GM23338 (cell line): ENCODE results near the gene C5orf47. TPM values are rescaled to one million over a fixed set of nuclear protein-coding genes. Genes with fewer than 3 reads are reported as not detected.

Experiments
- ATAC-seq: fragments of 200-7000 bp; cut with Tn5 transposase; 3 replicates; pipeline ENCODE4 v1.9.1; 2020
- DNase-seq: peaks from one replicate; pipeline ENCODE4 v3.0.0-alpha.2; 2015; ENCODE audit warnings: low spot score
- H2AFZ ChIP-seq: fragments of 200-600 bp; sonication (generic); 2 replicates; pipeline ENCODE4 v1.8.0; 2016; ENCODE audit warnings: antibody characterized with exemption, mild to moderate bottlenecking, moderate library complexity
- H3F3A ChIP-seq: fragments of 200-600 bp; sonication (generic); replicated peaks from 2 replicates; pipeline ENCODE4 v1.8.0; 2017; ENCODE audit warnings: antibody characterized with exemption, mixed run types, low read depth
- H3K27ac ChIP-seq: fragments of 200-600 bp; sonication (generic); 2 replicates; pipeline ENCODE4 v1.6.1; 2016; ENCODE audit warnings: low read depth
- H3K27me3 ChIP-seq: fragments of 200-600 bp; sonication (generic); 2 replicates; pipeline ENCODE4 v1.8.0; 2016; ENCODE audit warnings: mild to moderate bottlenecking, mixed run types, moderate library complexity; ENCODE audit not compliant: insufficient read depth
- H3K36me3 ChIP-seq: fragments of 200-600 bp; sonication (generic); 2 replicates; pipeline ENCODE4 v1.8.0; 2016; ENCODE audit warnings: mild to moderate bottlenecking; ENCODE audit not compliant: insufficient read depth
- H3K4me1 ChIP-seq: fragments of 200-600 bp; sonication (generic); 2 replicates; pipeline ENCODE4 v1.8.0; 2016; ENCODE audit warnings: mild to moderate bottlenecking, moderate library complexity; ENCODE audit not compliant: insufficient read depth
- H3K4me2 ChIP-seq: fragments of 200-600 bp; sonication (generic); 2 replicates; pipeline ENCODE4 v1.7.1; 2017; ENCODE audit warnings: mixed run types
- H3K4me3 ChIP-seq: fragments of 200-600 bp; sonication (generic); 2 replicates; pipeline ENCODE4 v1.6.1; 2016; ENCODE audit warnings: mixed run types
- H3K79me2 ChIP-seq: fragments of 200-600 bp; sonication (generic); replicated peaks from 2 replicates; pipeline ENCODE4 v1.8.0; 2017; ENCODE audit warnings: mild to moderate bottlenecking; ENCODE audit not compliant: insufficient read depth
- H3K9me2 ChIP-seq: fragments of 200-600 bp; sonication (generic); 2 replicates; pipeline ENCODE4 v1.8.0; 2017; ENCODE audit not compliant: insufficient read depth
- H4K20me1 ChIP-seq: fragments of 200-600 bp; sonication (generic); replicated peaks from 2 replicates; pipeline ENCODE4 v1.8.0; 2017; ENCODE audit warnings: mild to moderate bottlenecking; ENCODE audit not compliant: insufficient read depth
- H3K27ac Mint-ChIP-seq: 2 replicates; pipeline ENCODE4 v1.8.0; 2020; ENCODE audit warnings: inconsistent platforms, mild to moderate bottlenecking, moderate library complexity, mixed read lengths
- H3K27me3 Mint-ChIP-seq: 3 replicates; pipeline ENCODE4 v1.8.0; 2022; ENCODE audit warnings: low read depth, mild to moderate bottlenecking, moderate library complexity, mixed read lengths, inconsistent platforms; ENCODE audit not compliant: insufficient read depth, poor library complexity
- H3K36me3 Mint-ChIP-seq: 3 replicates; pipeline ENCODE4 v1.8.0; 2021; ENCODE audit warnings: low read depth, mild to moderate bottlenecking, inconsistent platforms, moderate library complexity, mixed read lengths
- H3K4me1 Mint-ChIP-seq: 3 replicates; pipeline ENCODE4 v1.8.0; 2020; ENCODE audit warnings: mild to moderate bottlenecking, inconsistent platforms, mixed read lengths
- H3K4me3 Mint-ChIP-seq: 3 replicates; pipeline ENCODE4 v1.8.0; 2021; ENCODE audit warnings: moderate library complexity, mild to moderate bottlenecking, inconsistent platforms, mixed read lengths
- H3K9me3 Mint-ChIP-seq: 3 replicates; pipeline ENCODE4 v1.8.0; 2020; ENCODE audit warnings: moderate library complexity, mild to moderate bottlenecking, inconsistent platforms, mixed read lengths
- CTCF ChIP-seq, 2 experiments: fragments of 200-600 bp in 1 of 2; sonication (generic) in 1 of 2; conservative IDR thresholded peaks; 2 replicates each; pipeline versions ENCODE4 v1.5.1 to v1.6.1; 2016 to 2017; ENCODE audit warnings: antibody characterized with exemption in 2 of 2, low read depth in 2 of 2, mild to moderate bottlenecking in 2 of 2, moderate library complexity in 1 of 2
- ETS1 ChIP-seq: IDR thresholded peaks from 2 replicates; pipeline ENCODE4 v1.6.1; 2016; ENCODE audit warnings: antibody characterized with exemption
- EZH2 ChIP-seq: fragments of 200-600 bp; sonication (generic); IDR thresholded peaks from one replicate; pipeline ENCODE4 v1.8.0; 2017; ENCODE audit warnings: antibody characterized with exemption, mild to moderate bottlenecking, low read depth; ENCODE audit not compliant: unreplicated experiment
- EZH2phosphoT487 ChIP-seq: fragments of 200-600 bp; sonication (generic); IDR thresholded peaks from one replicate; pipeline ENCODE4 v1.8.1; 2018; ENCODE audit warnings: antibody characterized with exemption; ENCODE audit not compliant: unreplicated experiment
- JUNB ChIP-seq: IDR thresholded peaks from one replicate; pipeline ENCODE4 v1.6.1; 2016; ENCODE audit warnings: antibody characterized with exemption; ENCODE audit not compliant: unreplicated experiment
- NANOG ChIP-seq: IDR thresholded peaks from 2 replicates; pipeline ENCODE4 v1.6.1; 2016; ENCODE audit warnings: antibody characterized with exemption, borderline replicate concordance
- POLR2AphosphoS5 ChIP-seq: IDR thresholded peaks from 2 replicates; pipeline ENCODE4 v1.6.1; 2016; ENCODE audit warnings: antibody characterized with exemption, low read depth
- STAT1 ChIP-seq: IDR thresholded peaks from one replicate; pipeline ENCODE4 v1.6.1; 2016; ENCODE audit warnings: antibody characterized with exemption; ENCODE audit not compliant: unreplicated experiment
- ZNF114 ChIP-seq: fragments of 250-450 bp; sonication (Bioruptor Pico); IDR thresholded peaks from 2 replicates; pipeline ENCODE4 v1.5.0; 2020; ENCODE audit warnings: mild to moderate bottlenecking, moderate library complexity
- ZNF331 ChIP-seq: fragments of 250-450 bp; sonication (Bioruptor Pico); IDR thresholded peaks from 2 replicates; pipeline ENCODE4 v1.5.0; 2020; ENCODE audit warnings: low read depth, mild to moderate bottlenecking, moderate library complexity
- polyA plus RNA-seq: library from polyadenylated mRNA; unstranded; fragments of >200 nt; fragmentation: Nextera tagmentation; extraction: Ambion mirVana; gene quantifications from 2 replicates; pipeline ENCODE4 v1.2.1, GENCODE V29; 2016
- total RNA-seq: library from RNA; depleted of rRNA; stranded (reverse); fragments of >200 nt; shearing (Covaris generic); gene quantifications from 2 replicates; pipeline ENCODE4 v1.2.3, GENCODE V29; 2014
- TF ChIP-seq, protein P1 (sequence below): IDR thresholded peaks from one replicate; pipeline ENCODE4 v1.6.1; 2018; ENCODE audit warnings: antibody characterized with exemption; ENCODE audit not compliant: unreplicated experiment

Gene C5orf47
- total and polyA plus RNA-seq, 2 experiments from 2014 or later, result 0.63 to 1.1 TPM

DNA sequence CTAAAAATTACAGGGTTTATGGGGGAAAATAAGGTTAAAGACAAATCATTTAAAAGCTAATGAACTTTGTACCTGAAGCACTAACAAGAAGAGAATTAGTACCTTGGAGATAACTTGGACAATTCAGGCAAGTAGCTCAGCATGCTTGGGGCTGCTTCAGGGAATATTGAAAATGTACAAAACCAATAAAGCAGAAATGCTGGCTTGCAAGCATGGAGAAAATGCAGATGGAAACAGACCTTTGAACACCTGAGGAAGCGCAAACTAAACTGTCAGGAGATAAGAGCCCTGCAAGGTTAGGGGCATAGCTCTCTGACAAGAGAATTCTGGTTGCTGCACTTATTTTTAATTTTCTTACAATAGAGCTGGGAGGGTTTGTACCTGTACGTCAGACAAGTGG, 42.6 kb upstream of the C5orf47 start (continued):
- TF ChIP-seq, protein P1, sequence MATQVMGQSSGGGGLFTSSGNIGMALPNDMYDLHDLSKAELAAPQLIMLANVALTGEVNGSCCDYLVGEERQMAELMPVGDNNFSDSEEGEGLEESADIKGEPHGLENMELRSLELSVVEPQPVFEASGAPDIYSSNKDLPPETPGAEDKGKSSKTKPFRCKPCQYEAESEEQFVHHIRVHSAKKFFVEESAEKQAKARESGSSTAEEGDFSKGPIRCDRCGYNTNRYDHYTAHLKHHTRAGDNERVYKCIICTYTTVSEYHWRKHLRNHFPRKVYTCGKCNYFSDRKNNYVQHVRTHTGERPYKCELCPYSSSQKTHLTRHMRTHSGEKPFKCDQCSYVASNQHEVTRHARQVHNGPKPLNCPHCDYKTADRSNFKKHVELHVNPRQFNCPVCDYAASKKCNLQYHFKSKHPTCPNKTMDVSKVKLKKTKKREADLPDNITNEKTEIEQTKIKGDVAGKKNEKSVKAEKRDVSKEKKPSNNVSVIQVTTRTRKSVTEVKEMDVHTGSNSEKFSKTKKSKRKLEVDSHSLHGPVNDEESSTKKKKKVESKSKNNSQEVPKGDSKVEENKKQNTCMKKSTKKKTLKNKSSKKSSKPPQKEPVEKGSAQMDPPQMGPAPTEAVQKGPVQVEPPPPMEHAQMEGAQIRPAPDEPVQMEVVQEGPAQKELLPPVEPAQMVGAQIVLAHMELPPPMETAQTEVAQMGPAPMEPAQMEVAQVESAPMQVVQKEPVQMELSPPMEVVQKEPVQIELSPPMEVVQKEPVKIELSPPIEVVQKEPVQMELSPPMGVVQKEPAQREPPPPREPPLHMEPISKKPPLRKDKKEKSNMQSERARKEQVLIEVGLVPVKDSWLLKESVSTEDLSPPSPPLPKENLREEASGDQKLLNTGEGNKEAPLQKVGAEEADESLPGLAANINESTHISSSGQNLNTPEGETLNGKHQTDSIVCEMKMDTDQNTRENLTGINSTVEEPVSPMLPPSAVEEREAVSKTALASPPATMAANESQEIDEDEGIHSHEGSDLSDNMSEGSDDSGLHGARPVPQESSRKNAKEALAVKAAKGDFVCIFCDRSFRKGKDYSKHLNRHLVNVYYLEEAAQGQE, result no peak
- TF ChIP-seq CTCF (conservative IDR thresholded peaks at IDR 0.05; ENCODE audit: low read depth in 2 of 2) (no peak), POLR2AphosphoS5 (no peak), ZNF114 (CRISPR knock-in tag) (no peak), EZH2 (no peak), NANOG (no peak), ETS1 (no peak)

DNA sequence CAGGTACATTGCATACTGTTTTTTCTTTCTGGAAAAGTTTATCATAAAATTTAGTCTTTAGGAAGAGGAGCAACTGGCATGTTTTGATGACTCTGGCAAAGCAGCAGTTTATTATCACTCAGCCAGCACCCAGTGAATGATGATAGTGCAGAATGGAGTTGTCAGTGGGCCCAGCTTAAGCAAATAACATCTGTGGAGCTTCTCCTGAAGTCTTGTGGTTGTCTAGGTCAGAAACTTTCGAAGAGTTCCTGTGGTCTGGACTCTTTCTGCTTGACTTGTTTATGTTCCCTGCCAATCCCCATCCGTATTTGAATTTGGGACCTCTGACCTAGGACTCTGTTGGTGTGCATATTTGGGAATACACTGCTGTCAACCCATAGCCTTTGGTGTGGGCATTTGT, 38.1 kb upstream of the C5orf47 start:
- no peak overlapping the region for H3K27ac ChIP-seq
- no peak overlapping the region for H2AFZ ChIP-seq
- H4K20me1 ChIP-seq, result no peaks in the 10 kb centered on the region
- H3K4me2 ChIP-seq, result no peak overlapping the region
- Mint-ChIP-seq H3K9me3 (no peaks in the 10 kb centered on the region), H3K4me3 (no peak overlapping the region), H3K36me3 (peaks cover 31% of the 10 kb centered on the region), H3K27ac (no peak overlapping the region), H3K4me1 (no peaks in the 10 kb centered on the region), H3K27me3 (no peaks in the 10 kb centered on the region)
- peaks cover 3% of the 10 kb centered on the region; the same call in 1 of the 2 replicates for H3K36me3 ChIP-seq
- no peaks in the 10 kb centered on the region for H3F3A ChIP-seq
- no peaks in the 10 kb centered on the region for H3K27me3 ChIP-seq
- DNase-seq (no peak), ATAC-seq (no peak)
- no peak overlapping the region for H3K4me3 ChIP-seq
- no peaks in the 10 kb centered on the region for H3K79me2 ChIP-seq
- 0 out of 2 replicates have a peak, but pooled peaks cover 4% of the 10 kb centered on the region for H3K4me1 ChIP-seq
- no peaks in the 10 kb centered on the region for H3K9me2 ChIP-seq
- TF ChIP-seq STAT1 (no peak), ZNF114 (CRISPR knock-in tag) (no peak), ZNF331 (CRISPR knock-in tag) (no peak), JUNB (no peak), POLR2AphosphoS5 (no peak), EZH2phosphoT487 (no peak), EZH2 (no peak), ETS1 (no peak)
- TF ChIP-seq, protein P1, result no peak
